Right lobe of liver (tissue), 6 donors: Measurements from ENCODE around the gene HEY2. TPM values are rescaled to one million over a fixed set of nuclear protein-coding genes. Genes with fewer than 3 reads are reported as not detected.

Experiments
- ATAC-seq, 4 donors: fragments of 200-7000 bp; cut with Tn5 transposase; one replicate each; pipeline ENCODE4 v1.9.1; 2020; ENCODE audit warnings: mild to moderate bottlenecking in 4 of 4, moderate library complexity in 4 of 4
- DNase-seq, 3 donors: peaks; one replicate each; pipeline ENCODE4 v3.0.0-alpha.2; 2020
- H3K27ac ChIP-seq, 3 donors: fragments of 200-600 bp; one replicate each; pipeline ENCODE4 v1.8.0; 2022
- H3K27me3 ChIP-seq, 2 donors: fragments of 200-600 bp; one replicate each; pipeline ENCODE4 v1.8.0; 2022
- H3K36me3 ChIP-seq, 4 donors: fragments of 200-600 bp; sonication (generic) in 1 of 4; one replicate each; pipeline versions ENCODE4 v1.5.1 to v1.8.0; 2017 to 2022; ENCODE audit warnings: control low read depth in 1 of 4
- H3K4me1 ChIP-seq, 4 donors: fragments of 200-600 bp; sonication (generic) in 1 of 4; one replicate each; pipeline versions ENCODE4 v1.5.1 to v1.8.0; 2017 to 2022; ENCODE audit warnings: control low read depth in 1 of 4
- H3K4me3 ChIP-seq, 3 donors: fragments of 200-600 bp; one replicate each; pipeline ENCODE4 v1.8.0; 2022
- H3K9me3 ChIP-seq, 4 donors: fragments of 200-600 bp; sonication (generic) in 1 of 4; one replicate each; pipeline versions ENCODE4 v1.5.1 to v1.8.0; 2017 to 2022; ENCODE audit warnings: control low read depth in 1 of 4
- POLR2A ChIP-seq: fragments of 450-650 bp; IDR thresholded peaks from one replicate; pipeline ENCODE4 v1.6.1; 2017; ENCODE audit warnings: antibody characterized with exemption, mild to moderate bottlenecking
- WGBS: methylation state at CpG from one replicate; pipeline ENCODE4 v1.1.6; 2018; ENCODE audit warnings: low coverage, low lambda C conversion rate; ENCODE audit not compliant: insufficient coverage; ENCODE audit errors: missing lambda C conversion rate; 5-methylcytosine and 5-hydroxymethylcytosine counted together
- intact Hi-C, 2 donors: fragments of 100-400 bp; cut with DNase I; formaldehyde crosslinking; loops; one replicate each; pipeline versions ENCODE4 v1.11.2 to v1.14.1; 2022
- total RNA-seq, 6 experiments: library from RNA; depleted of rRNA in 2 of 6; stranded (reverse); fragments of >200 nt in 2 of 6; fragmentation: NEBNext Ultra II Directional in 3 of 6; extraction: Animal tissue kit (Norgen Biotek cat#: 25700) in 3 of 6; gene quantifications; one replicate each; pipeline versions ENCODE4 v1.1.0 to v1.2.4, GENCODE V29; 2016 to 2023
- TF ChIP-seq, protein P1 (sequence below), 4 donors: fragments of 200-600 bp in 3 of 4; fragments of 450-650 bp in 1 of 4; IDR thresholded peaks; one replicate each; pipeline versions ENCODE4 v1.5.1 to v1.8.0; 2016 to 2022; ENCODE audit warnings: antibody characterized with exemption in 4 of 4, mild to moderate bottlenecking in 2 of 4
- donor health status: DM: no; HTN: yes; CAD: no.
- donor health status: DM: no; HTN: no; CAD: no.
- donor health status: DM: no; HTN: no; CAD: no.
- donor health status: DM: no; HTN: yes; CAD: no.
- donor health status: DM: no; HTN: yes; CAD: no.

The HEY2 gene
- total RNA-seq, 6 experiments from 2014 or later = 0.74 to 2.6 (median 1.6) TPM

DNA sequence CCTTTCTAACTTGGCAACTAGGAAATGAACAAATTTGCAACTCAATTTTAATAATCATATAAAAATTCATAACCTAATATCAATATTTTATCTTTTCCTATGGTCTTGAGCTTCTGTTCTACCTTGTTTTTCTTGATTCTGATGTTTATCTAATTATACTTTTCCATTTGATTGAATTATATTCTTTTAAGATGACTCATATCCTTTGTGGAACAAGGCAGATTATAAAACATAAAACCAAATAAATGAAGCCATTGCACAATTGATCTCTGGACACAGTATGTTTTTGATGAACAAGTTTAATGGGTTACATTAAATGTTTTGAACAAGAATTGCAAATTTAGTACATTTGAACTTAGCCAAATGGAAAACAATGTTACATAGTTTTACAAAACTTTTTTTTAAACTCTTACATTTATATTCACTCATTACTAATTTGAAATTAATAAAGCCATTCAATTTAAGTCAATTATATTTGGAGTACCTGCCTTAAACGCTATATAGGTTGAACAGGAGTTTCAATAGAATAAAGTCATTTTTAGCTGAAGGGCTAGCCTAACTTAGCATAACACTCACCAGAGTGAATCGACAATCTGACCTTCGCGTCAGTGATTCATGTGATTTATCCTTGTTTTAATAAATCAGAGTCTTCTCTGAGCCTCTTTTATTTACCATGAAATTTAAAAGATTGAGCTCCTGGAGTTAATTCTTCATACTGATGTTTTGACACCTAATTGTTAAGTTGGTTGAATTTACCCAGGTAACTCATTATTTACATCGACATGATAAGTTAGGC is 45.1 kb downstream of the HEY2 start:
- Histone ChIP-seq H3K36me3 (no peaks in the 10 kb centered on the region), H3K27ac (no peak overlapping the region), H3K4me1 (peaks cover 0 to 14% (median 4%) of the 10 kb centered on the region in 4 donors), H3K9me3 (no peaks in the 10 kb centered on the region), H3K27me3 (no peaks in the 10 kb centered on the region), H3K4me3 (no peak overlapping the region)
- TF ChIP-seq POLR2A = no peak
- TF ChIP-seq, protein P1, sequence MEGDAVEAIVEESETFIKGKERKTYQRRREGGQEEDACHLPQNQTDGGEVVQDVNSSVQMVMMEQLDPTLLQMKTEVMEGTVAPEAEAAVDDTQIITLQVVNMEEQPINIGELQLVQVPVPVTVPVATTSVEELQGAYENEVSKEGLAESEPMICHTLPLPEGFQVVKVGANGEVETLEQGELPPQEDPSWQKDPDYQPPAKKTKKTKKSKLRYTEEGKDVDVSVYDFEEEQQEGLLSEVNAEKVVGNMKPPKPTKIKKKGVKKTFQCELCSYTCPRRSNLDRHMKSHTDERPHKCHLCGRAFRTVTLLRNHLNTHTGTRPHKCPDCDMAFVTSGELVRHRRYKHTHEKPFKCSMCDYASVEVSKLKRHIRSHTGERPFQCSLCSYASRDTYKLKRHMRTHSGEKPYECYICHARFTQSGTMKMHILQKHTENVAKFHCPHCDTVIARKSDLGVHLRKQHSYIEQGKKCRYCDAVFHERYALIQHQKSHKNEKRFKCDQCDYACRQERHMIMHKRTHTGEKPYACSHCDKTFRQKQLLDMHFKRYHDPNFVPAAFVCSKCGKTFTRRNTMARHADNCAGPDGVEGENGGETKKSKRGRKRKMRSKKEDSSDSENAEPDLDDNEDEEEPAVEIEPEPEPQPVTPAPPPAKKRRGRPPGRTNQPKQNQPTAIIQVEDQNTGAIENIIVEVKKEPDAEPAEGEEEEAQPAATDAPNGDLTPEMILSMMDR (IDR thresholded peaks at IDR 0.05) = no peak
- ATAC-seq (no peak), DNase-seq (no peak)
- 88% methylated on average over 4 of the region's 5 CpGs for WGBS
- intact Hi-C loops = no loop called here

DNA sequence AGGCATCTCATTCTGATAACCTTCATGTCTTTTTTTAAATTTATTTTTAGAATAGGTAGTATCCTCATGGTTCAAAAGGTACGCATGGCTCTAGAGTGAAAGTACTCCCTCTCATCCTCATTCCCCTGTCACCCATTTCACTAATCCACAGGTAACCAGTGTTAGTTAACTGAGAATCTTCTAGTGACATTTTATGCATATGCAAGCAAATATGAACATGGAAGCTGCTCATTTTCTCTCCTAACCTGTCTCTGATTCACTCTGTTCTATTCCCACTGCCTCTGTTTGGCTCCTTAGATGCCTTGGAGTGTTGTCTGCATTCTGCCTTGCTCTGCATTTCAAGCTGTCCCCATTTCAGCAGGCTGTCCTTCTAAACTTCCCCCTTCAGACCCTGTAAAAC is 45.9 kb downstream of the HEY2 start:
- Histone ChIP-seq H3K9me3 (no peaks in the 10 kb centered on the region), H3K36me3 (no peaks in the 10 kb centered on the region), H3K4me1 (peaks cover 0 to 10% (median 1%) of the 10 kb centered on the region in 4 donors), H3K27ac (no peak overlapping the region), H3K27me3 (no peaks in the 10 kb centered on the region), H3K4me3 (no peak overlapping the region)
- DNase-seq (no peak), ATAC-seq (no peak)
- no peak for TF ChIP-seq POLR2A
- TF ChIP-seq, protein P1 (IDR thresholded peaks at IDR 0.05) = no peak
- intact Hi-C loops = no loop called here
- WGBS = 100% methylated on average over 1 of the region's 1 CpG

DNA sequence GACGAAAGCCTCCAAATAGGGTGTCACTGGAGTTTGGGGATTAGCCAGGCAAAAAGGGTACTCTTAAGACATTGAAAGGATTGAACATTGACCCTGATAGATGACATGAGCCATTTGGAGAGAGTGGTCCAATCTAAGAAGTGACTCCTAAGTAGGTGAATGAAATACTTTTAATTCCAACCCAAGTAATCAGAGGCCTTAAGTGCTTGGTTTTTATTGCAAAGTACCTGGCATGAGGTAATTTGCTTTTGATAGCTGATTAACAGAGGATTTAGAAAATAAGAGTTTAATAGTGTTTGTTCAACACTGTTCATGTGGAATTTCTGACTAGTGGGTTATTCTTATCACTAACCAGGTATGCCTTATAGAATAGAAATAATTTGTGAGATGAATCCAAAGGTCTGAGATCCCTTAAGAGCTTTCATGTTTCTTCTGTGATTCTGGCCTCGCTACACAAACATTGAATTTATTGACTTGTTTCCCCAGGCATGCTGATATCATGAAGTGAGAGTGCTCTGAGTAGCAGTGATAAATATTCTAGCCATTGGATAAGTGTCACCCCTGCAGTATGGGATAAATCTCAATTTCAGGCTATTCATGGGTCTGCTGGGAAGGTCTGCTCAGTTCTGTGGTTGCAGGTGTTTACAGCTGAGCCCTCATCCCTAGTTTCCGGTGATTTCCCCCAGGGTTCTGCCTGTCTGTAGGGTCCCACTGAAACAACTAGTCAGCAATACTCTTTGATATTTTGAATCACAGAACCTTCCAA is 47.9 kb downstream of the HEY2 start:
- Histone ChIP-seq H3K27ac (no peak overlapping the region), H3K9me3 (no peaks in the 10 kb centered on the region), H3K27me3 (no peaks in the 10 kb centered on the region), H3K36me3 (no peaks in the 10 kb centered on the region), H3K4me1 (peaks cover 0 to 3% (median under 1%) of the 10 kb centered on the region in 4 donors), H3K4me3 (no peak overlapping the region)
- DNase-seq (no peak), ATAC-seq (no peak)
- intact Hi-C loops = no loop called here
- WGBS = 70% methylated on average over 3 of the region's 3 CpGs
- TF ChIP-seq, protein P1 (IDR thresholded peaks at IDR 0.05) = no peak
- TF ChIP-seq POLR2A = no peak

DNA sequence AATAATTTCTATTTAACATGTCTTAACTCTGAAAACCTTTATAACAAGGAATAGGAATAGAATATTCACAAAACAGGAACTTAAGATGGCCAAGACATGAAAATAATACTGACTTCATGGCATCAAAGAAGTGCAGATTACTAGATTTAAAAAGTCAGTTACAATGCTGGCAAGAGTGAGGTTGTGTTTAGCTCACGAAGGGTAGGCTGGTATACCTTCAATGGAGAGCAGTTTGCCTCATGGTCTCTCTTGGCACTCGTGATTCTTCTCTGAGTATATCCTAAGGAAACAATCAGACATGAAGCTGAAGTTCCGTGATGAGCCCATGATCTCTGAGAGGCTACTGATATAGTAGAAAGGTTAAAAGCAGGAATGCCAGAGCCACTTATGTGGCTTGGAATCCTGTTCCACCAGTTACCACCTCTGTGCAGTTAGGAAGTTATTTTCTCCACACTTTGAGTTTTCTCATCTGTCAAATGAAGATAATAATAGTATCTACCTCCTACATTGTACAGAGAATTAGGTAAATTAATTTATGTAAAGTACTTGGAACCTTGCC is 48.5 kb downstream of the HEY2 start:
- peaks cover 0 to 3% (median 0%) of the 10 kb centered on the region in 4 donors for H3K4me1 ChIP-seq
- WGBS = 78% methylated on average over 3 of the region's 3 CpGs
- H3K27ac ChIP-seq = no peak overlapping the region
- no peaks in the 10 kb centered on the region for H3K27me3 ChIP-seq
- H3K9me3 ChIP-seq = no peaks in the 10 kb centered on the region
- no peaks in the 10 kb centered on the region for H3K36me3 ChIP-seq
- H3K4me3 ChIP-seq = no peak overlapping the region
- ATAC-seq (no peak), DNase-seq (no peak)
- intact Hi-C loops = no loop called here
- TF ChIP-seq, protein P1 (IDR thresholded peaks at IDR 0.05) = no peak
- no peak for TF ChIP-seq POLR2A
